Spleen (tissue), 11 donors: Measurements from ENCODE around the gene IFT52. TPM values are rescaled to one million over a fixed set of nuclear protein-coding genes. Genes with fewer than 3 reads are reported as not detected.

Experiments used
- DNase-seq: peaks from one replicate; pipeline ENCODE4 v3.0.0-alpha.2; 2020
- H3K27ac ChIP-seq, 8 donors: fragments of 200-600 bp; sonication (generic) in 7 of 8; 1 replicate in 4 of 8; 2 replicates in 4 of 8; pipeline versions ENCODE4 v1.5.0 to v1.8.0; 2016 to 2021; ENCODE audit warnings: inconsistent platforms in 4 of 8, mild to moderate bottlenecking in 4 of 8, moderate library complexity in 1 of 8
- H3K27me3 ChIP-seq, 7 donors: fragments of 200-600 bp; sonication (generic) in 6 of 7; replicated peaks in 1 of 7; 1 replicate in 4 of 7; 2 replicates in 3 of 7; pipeline versions ENCODE4 v1.5.0 to v1.8.0; 2016 to 2021; ENCODE audit warnings: inconsistent platforms in 3 of 7, mild to moderate bottlenecking in 1 of 7
- H3K36me3 ChIP-seq, 6 donors: fragments of 200-600 bp; sonication (generic) in 5 of 6; 1 replicate in 4 of 6; 2 replicates in 2 of 6; pipeline versions ENCODE4 v1.5.0 to v1.8.0; 2016 to 2021; ENCODE audit warnings: inconsistent platforms in 2 of 6
- H3K4me1 ChIP-seq, 6 donors: fragments of 200-600 bp; sonication (generic) in 5 of 6; 1 replicate in 3 of 6; 2 replicates in 3 of 6; pipeline versions ENCODE4 v1.5.0 to v1.8.0; 2016 to 2021; ENCODE audit warnings: inconsistent platforms in 3 of 6
- H3K4me3 ChIP-seq, 8 donors: fragments of 200-600 bp; sonication (generic) in 7 of 8; 1 replicate in 4 of 8; 2 replicates in 4 of 8; pipeline versions ENCODE4 v1.5.0 to v1.8.0; 2016 to 2021; ENCODE audit warnings: inconsistent platforms in 4 of 8, mild to moderate bottlenecking in 4 of 8, moderate library complexity in 2 of 8
- H3K9me3 ChIP-seq, 8 donors: fragments of 200-600 bp; sonication (generic) in 7 of 8; 1 replicate in 4 of 8; 2 replicates in 4 of 8; pipeline versions ENCODE4 v1.5.0 to v1.8.0; 2016 to 2021; ENCODE audit warnings: inconsistent platforms in 4 of 8
- POLR2A ChIP-seq, 3 donors: fragments of 450-650 bp; IDR thresholded peaks; one replicate each; pipeline ENCODE4 v1.5.1; 2017; ENCODE audit warnings: antibody characterized with exemption in 3 of 3, mild to moderate bottlenecking in 1 of 3
- POLR2AphosphoS5 ChIP-seq, 3 donors: sonication (generic); formaldehyde crosslinking; IDR thresholded peaks; one replicate each; pipeline ENCODE4 v1.5.1; 2017; ENCODE audit warnings: antibody characterized with exemption in 3 of 3
- whole genome bisulfite sequencing, 5 donors: extraction: QIAGEN DNeasy Blood & Tissue Kit in 3 of 5; methylation state at CpG; one replicate each; pipeline versions ENCODE4 v1.1.5 to v1.1.7; 2013 to 2018; 5-methylcytosine and 5-hydroxymethylcytosine counted together
- intact Hi-C: fragments of 100-400 bp; cut with DNase I; formaldehyde crosslinking; loops from one replicate; pipeline ENCODE4 v1.15.0; 2023; ENCODE audit warnings: low total_unique reads
- polyA plus RNA-seq, 3 donors: library from polyadenylated mRNA; stranded (reverse); fragments of 200-250 nt; gene quantifications; one replicate each; pipeline ENCODE4 v1.2.1, GENCODE V29; 2013
- total RNA-seq, 7 donors: library from RNA; depleted of rRNA in 3 of 7; stranded (reverse); fragments of >200 nt in 3 of 7; fragmentation: NEBNext Ultra II Directional in 4 of 7; extraction: Animal tissue kit (Norgen Biotek cat#: 25700) in 4 of 7; gene quantifications; one replicate each; pipeline versions ENCODE4 v1.1.0 to v1.2.1, GENCODE V29; 2016 to 2021
- TF ChIP-seq, protein P1 (sequence below), 11 experiments: fragments of 200-600 bp in 7 of 11; fragments of 450-650 bp in 4 of 11; sonication (generic) in 4 of 11; IDR thresholded peaks in 8 of 11; conservative IDR thresholded peaks in 3 of 11; 1 replicate in 7 of 11; 2 replicates in 4 of 11; pipeline versions ENCODE4 v1.4.0 to v1.8.0; 2016 to 2021; ENCODE audit warnings: antibody characterized with exemption in 11 of 11, inconsistent platforms in 4 of 11, mild to moderate bottlenecking in 1 of 11
- donor health status: healthy with polysubstance abuse.
- donor health status: DM: no; HTN: no; CAD: no; lungs with moderate emphysema.
- donor health status: DM: no; HTN: no; CAD: no.
- donor health status: Bipolar disorder and iron deficiency.
- donor health status: healthy.
- donor health status: DM: no; HTN: no; CAD: no.
- donor health status: DM: yes; HTN: yes; CAD: no.

The IFT52 gene
- total and polyA plus RNA-seq, 10 donors = 14.4 to 26.4 (median 18.6) TPM

DNA sequence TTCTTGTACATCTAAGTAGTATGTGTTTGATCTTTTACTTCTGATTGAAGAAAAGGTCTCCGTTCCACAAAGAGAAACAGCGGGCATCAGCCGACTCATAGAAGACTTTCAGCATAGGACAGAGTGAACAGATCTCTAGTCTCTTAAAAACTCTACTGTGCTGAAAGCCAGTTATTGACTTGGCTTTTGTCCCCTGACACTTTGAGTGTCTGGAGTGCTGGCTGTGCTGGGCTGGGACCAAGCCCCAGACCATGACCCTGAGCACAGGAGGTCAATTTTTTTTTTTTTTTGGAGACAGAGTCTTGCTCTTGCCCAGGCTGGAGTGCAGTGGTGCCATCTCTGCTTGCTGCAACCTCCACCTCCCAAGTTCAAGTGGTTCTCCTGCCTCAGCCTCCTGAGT lies 104.0 kb downstream of the IFT52 start:
- H3K27ac ChIP-seq = no peak overlapping the region
- H3K4me1 ChIP-seq = peaks cover 0 to 5% (median 0%) of the 10 kb centered on the region in 6 donors
- WGBS, 5 donors = 90 to 100% (median 93%) methylated on average over 3 of the region's 3 CpGs
- H3K36me3 ChIP-seq = peaks cover 0 to 52% (median under 1%) of the 10 kb centered on the region in 6 donors
- TF ChIP-seq POLR2AphosphoS5 (IDR thresholded peaks at IDR 0.05) = no peak
- TF ChIP-seq, protein P1, sequence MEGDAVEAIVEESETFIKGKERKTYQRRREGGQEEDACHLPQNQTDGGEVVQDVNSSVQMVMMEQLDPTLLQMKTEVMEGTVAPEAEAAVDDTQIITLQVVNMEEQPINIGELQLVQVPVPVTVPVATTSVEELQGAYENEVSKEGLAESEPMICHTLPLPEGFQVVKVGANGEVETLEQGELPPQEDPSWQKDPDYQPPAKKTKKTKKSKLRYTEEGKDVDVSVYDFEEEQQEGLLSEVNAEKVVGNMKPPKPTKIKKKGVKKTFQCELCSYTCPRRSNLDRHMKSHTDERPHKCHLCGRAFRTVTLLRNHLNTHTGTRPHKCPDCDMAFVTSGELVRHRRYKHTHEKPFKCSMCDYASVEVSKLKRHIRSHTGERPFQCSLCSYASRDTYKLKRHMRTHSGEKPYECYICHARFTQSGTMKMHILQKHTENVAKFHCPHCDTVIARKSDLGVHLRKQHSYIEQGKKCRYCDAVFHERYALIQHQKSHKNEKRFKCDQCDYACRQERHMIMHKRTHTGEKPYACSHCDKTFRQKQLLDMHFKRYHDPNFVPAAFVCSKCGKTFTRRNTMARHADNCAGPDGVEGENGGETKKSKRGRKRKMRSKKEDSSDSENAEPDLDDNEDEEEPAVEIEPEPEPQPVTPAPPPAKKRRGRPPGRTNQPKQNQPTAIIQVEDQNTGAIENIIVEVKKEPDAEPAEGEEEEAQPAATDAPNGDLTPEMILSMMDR (IDR thresholded peaks at IDR 0.05 in 8 of 11, conservative IDR thresholded peaks at IDR 0.05 in 3 of 11) = no peak
- TF ChIP-seq POLR2A (IDR thresholded peaks at IDR 0.05) = no peak
- DNase-seq = no peak
- H3K4me3 ChIP-seq = no peak overlapping the region
- intact Hi-C loops = loop anchor here (5.0 kb wide), 2 partner anchors 157 to 247 kb away; no protein-coding TSS in a partner anchor
- H3K27me3 ChIP-seq = no peaks in the 10 kb centered on the region
- no peaks in the 10 kb centered on the region for H3K9me3 ChIP-seq

DNA sequence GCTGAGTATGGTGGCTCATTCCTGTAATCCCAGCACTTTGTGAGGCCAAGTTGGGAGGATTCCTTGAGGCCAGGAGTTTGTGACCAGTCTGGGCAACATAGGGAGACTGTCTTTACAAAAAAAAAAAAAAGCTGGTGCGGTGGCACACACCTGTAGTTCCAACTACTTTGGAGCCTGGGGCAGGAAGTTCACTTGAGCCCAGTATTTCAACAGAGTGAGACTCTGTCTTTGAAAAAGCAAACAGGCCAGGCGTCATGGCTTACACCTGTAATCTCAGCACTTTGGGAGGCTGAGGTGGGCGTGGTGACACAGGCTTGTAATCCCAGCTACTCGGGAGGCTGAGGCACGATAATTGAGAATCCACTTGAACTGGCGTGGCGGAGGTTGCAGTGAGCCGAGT lies 104.8 kb downstream of the IFT52 start:
- peaks cover 0 to 55% (median 4%) of the 10 kb centered on the region in 6 donors for H3K36me3 ChIP-seq
- intact Hi-C loops = no loop called here
- no peak overlapping the region for H3K27ac ChIP-seq
- 92 to 97% (median 94%) methylated on average over 8 of the region's 8 CpGs for WGBS, 5 donors
- DNase-seq = no peak
- TF ChIP-seq, protein P1 (IDR thresholded peaks at IDR 0.05 in 8 of 11, conservative IDR thresholded peaks at IDR 0.05 in 3 of 11) = no peak
- TF ChIP-seq POLR2AphosphoS5 (IDR thresholded peaks at IDR 0.05) (no peak), POLR2A (IDR thresholded peaks at IDR 0.05) (no peak)
- peaks cover 0 to 5% (median 0%) of the 10 kb centered on the region in 6 donors for H3K4me1 ChIP-seq
- no peaks in the 10 kb centered on the region for H3K27me3 ChIP-seq
- no peaks in the 10 kb centered on the region for H3K9me3 ChIP-seq
- no peak overlapping the region for H3K4me3 ChIP-seq

Other genes starting within 250 kb of the IFT52 start
- 100 to 1,000 TPM in 4 of 7 donors, 10 to 100 TPM in 3; 68.7 to 161 (median 123) TPM for gene SRSF6, start 133.0 kb upstream of the IFT52 start, total RNA-seq
- gene SRSF6, start 133.0 kb upstream of the IFT52 start, polyA plus RNA-seq = 100 to 1,000 TPM in 1 of 3 donors, 10 to 100 TPM in 2; 82.2 to 113 (median 83.7) TPM
- 10 to 100 TPM; 12.1 to 19.1 (median 15.2) TPM for gene L3MBTL1, start 83.2 kb upstream of the IFT52 start, total RNA-seq
- gene L3MBTL1, start 83.2 kb upstream of the IFT52 start, polyA plus RNA-seq = 1 to 10 TPM; 3.1 to 6.8 (median 5.5) TPM
- 1 to 10 TPM in 5 of 7 donors, under 1 TPM in 2; 0.50 to 3.1 (median 1.2) TPM for gene SGK2, start 31.9 kb upstream of the IFT52 start, total RNA-seq
- under 1 TPM; 0.54 to 0.65 (median 0.55) TPM for gene SGK2, start 31.9 kb upstream of the IFT52 start, polyA plus RNA-seq
- 10 to 100 TPM in 5 of 7 donors, 1 to 10 TPM in 2; 8.2 to 55.2 (median 25.3) TPM for gene MYBL2, start 76.2 kb downstream of the IFT52 start, total RNA-seq
- 10 to 100 TPM; 17.8 to 60.0 (median 31.5) TPM for gene MYBL2, start 76.2 kb downstream of the IFT52 start, polyA plus RNA-seq
- under 1 TPM in 2 of 7 donors, not detected in 5; 0.40 to 0.46 TPM for gene GTSF1L, start 136.1 kb downstream of the IFT52 start, total RNA-seq
- gene GTSF1L, start 136.1 kb downstream of the IFT52 start, polyA plus RNA-seq = 1 to 10 TPM in 2 of 3 donors, under 1 TPM in 1; 0.90 to 3.0 (median 1.7) TPM